Hepatic stellate cell (primary cell): Measurements from ENCODE around the gene MVK.
A peak's percentile ranks its signal among the peaks of the same experiment; 100 is the strongest.

Source experiments
- DNase-seq: peaks from one replicate; pipeline ENCODE4 v3.0.0; 2011; ENCODE audit warnings: low spot score

Gene MVK

GRCh38 chr12:109567296-109567695 is 6.3 kb upstream of the MVK start:
- DNase-seq = no peak

GRCh38 chr12:109567967-109568366 is 5.6 kb upstream of the MVK start:
- no peak for DNase-seq

- DNase-seq = no peak
Measured at GRCh38 chr12:109568486-109568885, 5.1 kb upstream of the MVK start.

GRCh38 chr12:109571773-109572505 is 1.7 kb upstream of the MVK start:
- DNase-seq = no peak

DNA sequence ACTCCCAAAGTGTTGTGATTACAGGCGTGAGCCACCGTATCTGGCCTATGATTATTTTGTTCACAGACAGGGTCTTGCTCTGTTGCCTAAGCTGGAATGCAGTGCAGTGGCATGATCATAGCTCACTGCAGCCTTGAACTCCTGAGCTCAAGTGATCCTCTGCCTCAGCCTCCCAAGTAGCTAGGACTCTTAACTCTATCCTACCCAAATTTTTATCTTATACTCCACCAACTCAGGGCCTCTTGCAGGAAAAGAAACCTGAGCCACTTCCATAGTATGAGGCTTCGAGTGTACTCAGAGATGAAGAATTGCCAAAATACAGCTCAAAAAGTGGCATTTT is 1.1 kb upstream of the MVK start:
- DNase-seq = no peak

- no peak for DNase-seq
Measured at GRCh38 chr12:109573914-109574244, 285 bp downstream of the MVK start.

GRCh38 chr12:109575683-109576082 is 2.1 kb downstream of the MVK start:
- DNase-seq = no peak

DNA sequence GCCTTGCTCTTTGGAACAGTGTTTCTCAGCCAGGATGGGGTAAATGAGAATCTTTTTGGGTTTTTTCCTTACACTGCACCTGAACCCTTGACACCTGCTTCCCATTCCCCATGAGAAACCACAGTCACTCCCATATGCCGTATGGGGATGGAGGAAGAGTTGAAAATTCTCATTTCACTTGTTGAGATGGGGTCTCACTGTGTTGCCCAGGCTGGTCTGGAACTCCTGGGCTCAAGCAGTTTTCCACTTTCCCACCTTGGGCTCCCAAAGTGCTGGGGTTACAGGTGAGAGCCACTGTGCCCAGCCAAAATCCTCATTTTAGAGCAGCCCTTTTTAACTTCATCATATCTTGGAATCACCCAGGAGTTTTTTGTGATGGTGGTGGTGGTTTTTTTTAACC is 3.7 kb downstream of the MVK start:
- no peak for DNase-seq

DNA sequence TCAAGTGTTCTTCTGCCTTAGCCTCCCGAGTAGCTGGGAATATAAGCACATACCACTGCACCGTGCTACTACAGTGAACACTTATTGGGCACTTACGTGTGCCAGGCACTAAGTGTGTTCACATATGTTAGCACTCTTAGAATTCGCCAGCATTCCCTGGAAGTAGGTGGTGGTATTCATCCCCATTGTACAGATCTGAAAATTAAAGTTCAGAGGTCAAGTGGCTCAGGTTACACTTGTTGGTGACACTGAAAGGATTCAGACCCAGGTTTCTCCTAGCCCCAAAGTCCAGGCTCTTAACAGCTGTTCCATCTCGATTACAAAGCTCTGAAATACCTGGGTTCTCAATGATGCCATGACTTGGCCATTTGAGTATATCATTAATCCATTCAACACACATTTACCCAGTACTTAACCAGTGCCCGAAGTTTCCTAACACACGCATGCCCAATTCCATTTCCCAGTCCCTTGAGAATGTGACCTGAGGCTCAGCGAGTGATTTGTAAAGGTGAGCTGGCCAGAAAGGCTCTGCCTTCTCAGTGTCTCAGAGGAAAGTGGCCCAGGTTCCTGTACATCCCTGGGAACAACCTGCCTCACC is 4.8 kb downstream of the MVK start:
- DNase-seq = no peak

DNA sequence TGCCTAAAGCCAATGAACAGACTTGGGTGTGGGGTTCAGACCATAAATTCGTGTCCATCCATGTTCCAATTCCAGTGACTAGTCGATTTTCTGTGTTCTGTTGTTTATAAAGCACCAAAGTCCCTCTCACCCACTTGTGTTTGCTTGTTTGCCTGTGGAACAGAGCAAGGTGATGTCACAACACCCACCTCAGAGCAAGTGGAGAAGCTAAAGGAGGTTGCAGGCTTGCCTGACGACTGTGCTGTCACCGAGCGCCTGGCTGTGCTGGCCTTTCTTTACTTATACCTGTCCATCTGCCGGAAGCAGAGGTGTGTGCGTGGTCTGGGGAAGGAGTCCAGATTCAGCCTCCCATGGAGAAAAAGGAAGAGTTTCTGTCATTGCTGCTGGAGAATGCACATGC is 6.0 kb downstream of the MVK start:
- DNase-seq = no peak

DNA sequence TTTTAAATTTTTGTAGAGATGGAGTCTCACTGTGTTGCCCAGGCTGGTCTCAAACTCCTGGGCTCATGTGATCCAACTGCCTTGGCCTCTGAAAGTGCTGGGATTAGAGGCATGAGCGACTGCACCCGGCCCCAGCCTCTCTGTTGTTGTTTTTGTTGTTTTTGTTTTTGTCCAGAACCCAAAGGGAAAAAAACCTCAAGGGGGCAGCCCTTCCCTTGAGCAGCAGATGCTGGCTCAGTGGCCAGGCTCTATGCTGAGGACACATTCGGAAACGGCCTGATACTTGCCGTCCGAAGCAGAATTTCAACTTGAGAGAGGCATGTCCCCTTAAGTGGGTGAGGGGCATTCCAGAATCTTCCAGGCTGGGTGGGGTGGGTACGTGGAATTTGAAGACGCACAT is 6.7 kb downstream of the MVK start:
- DNase-seq = no peak

DNA sequence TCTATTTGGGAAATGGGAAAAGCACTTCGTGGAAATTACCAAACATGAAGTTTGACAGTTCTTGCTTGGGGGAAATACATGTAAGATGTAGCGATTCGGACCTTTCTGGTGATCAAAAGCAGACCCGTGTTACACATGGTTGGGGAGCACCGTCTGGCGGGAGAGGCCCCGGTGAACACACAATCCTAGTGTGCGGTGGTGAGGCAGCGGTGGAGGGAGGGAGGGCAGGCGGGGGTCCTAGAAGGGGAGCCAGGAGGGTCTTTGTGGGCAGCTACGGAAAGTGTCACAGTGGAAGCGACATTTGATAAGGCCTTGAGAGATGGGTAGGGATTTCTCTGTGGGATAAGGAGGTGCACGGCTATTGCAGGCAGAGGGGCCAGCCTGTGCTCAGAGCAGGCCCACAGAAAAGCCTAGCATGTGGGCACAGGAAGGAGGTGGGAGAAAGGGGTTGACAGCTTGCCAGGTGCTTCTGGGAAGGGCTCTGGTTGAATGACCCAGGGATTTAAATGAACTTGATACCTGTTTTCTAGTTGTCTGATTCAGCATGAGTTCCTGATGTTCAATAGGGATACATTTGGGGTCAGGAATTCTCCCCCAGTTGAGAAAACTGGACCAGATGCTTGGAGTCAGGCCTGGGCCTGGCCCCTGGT is 7.2 kb downstream of the MVK start:
- DNase-seq = no peak

DNA sequence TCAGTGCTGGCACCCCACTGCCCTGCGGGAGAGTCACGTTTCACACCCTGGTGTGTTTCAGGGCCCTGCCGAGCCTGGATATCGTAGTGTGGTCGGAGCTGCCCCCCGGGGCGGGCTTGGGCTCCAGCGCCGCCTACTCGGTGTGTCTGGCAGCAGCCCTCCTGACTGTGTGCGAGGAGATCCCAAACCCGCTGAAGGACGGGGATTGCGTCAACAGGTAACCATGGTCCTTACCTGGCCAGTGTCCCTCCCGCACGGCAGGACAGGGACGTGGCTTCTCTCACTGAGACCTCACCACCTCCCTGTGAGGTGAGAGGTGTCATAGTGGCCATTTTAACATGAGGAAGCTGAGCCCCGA is 7.7 kb downstream of the MVK start:
- no peak for DNase-seq

- peak; percentile 58 for DNase-seq
Measured at GRCh38 chr12:109581856-109582255, 8.3 kb downstream of the MVK start.

DNA sequence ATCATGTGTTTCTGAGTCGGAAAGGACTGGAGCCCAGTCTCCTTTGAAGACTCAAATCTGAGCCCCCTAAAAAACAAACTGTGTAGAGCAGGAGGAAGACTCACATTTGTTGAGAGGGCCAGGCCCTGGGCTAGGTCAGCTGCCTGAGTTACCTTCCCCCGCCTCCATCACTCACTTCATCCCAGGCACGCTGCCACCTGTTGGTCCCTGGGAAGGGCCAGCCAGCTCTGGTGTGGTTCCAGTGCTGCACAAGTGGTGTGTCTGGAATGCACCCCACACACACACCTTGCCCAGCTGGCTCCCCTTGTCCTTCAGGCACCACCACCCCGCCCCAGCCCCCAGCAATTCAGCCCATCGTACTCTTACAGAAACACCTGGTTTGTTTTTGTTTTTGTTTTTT is 9.0 kb downstream of the MVK start:
- DNase-seq = no peak

DNA sequence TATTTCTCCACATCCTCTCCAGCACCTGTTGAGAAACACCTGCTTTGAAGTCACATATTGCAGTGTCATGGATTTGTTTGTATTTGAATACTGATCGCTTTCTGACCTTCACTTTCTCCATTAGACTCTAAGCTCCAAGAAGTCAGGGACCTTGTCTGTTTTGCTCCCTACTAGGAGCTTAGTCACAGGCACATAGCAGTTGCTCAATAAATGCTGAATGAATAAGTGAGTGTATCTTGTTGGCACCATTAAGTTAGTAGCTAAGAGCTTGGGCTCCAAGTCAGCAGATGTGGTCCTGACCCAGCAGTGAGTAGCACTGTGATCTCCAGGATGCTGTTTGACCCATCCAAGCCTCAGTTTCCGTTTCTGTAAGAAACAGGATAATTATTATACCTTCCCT is 10.1 kb downstream of the MVK start:
- no peak for DNase-seq

DNA sequence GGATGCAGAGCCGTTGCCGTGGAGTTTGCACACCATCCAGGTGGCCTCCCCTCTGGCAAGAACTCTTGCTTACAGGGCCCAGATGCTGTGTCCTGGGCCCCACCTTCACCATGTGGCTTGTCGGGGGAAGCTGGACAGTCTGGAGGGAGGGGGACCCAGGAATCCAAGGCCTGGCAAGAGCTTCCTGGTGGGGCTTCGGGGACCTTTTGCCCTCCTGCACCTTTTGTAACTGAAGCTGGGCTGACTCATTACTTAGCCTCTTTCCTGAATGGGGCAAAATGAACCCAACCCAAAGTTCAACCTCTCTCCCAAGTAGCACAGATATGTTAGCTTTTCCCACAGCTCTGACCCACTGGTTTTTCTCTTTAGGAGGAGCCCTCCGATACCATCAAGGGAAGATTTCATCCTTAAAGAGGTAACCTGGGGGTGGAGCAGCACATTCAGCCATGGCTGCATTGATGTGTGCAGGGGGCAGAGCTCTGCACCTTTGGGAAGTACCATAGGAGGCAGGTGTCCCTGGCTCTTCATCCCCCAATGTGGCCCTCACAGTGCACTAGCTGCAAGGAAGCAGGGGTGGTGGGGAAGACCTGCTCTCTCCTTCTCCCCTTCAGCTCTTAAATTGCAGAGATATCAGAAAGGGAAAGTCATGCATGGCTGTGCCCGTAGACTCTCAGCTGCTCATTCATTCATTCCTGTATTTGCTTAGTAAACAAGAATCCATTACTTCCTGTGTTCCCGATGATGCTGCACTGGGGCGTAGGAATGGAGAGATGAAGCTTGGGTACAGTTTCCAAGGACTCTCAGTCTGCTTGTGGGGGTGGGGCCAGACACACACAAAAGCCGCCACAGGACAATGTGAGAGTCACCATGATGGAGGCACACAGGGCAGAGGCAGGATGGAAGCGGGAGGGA is 13.0 kb downstream of the MVK start:
- DNase-seq = no peak

DNA sequence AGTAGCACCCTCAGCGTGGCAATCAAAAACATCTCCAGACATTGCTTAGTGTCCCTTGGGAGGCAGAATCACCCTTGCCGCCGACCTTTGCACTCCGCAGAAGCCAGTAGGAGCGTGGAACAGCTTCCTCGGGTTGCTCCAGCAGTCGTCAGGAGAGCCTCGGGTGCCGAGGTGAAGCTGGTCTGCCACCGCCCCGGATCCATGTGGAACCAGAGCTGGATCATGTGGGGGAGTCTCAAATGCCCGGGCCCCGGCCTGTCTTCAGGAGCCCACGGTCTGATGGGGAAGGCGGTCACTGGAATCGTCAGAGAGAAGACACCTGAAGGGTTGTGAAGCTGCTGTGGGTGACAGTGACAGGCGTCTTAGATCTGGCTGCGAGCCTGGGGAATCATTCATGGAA is 14.3 kb downstream of the MVK start:
- no peak for DNase-seq

GRCh38 chr12:109588461-109589239 is 15.1 kb downstream of the MVK start:
- no peak for DNase-seq

- DNase-seq = no peak
Measured at GRCh38 chr12:109589240-109589590, 15.6 kb downstream of the MVK start.

- DNase-seq = no peak
Measured at GRCh38 chr12:109589691-109590245, 16.2 kb downstream of the MVK start.

DNA sequence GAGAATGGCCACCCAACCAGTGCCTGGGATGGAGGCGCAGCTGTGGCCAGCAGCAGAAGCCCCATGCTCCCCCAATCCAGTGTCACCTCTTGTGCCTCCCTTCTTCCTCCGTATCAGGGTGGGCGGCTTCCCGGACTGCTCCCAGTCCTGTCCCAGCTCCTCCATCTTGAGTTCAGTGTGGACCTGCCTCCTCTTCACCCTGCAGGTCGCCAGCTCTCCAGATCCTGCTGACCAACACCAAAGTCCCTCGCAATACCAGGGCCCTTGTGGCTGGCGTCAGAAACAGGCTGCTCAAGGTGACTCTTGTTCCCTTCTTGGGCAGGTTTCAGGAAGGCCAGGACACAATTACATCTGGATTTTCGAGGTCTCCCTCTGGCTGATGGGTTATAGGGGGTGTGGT is 17.0 kb downstream of the MVK start:
- DNase-seq = no peak
